ENCODE results near the gene LRRC61.

The LRRC61 gene

GRCh38 chr7:150357771-150358427 is 34.7 kb downstream of the LRRC61 start:
- peak; percentile 51 to 62 (median 53) for DNase-seq

GRCh38 chr7:150358433-150358832 is 35.3 kb downstream of the LRRC61 start:
- no peak for DNase-seq

GRCh38 chr7:150358988-150359621 is 36.0 kb downstream of the LRRC61 start:
- no peak for DNase-seq

GRCh38 chr7:150359622-150360362 is 36.6 kb downstream of the LRRC61 start:
- no peak for DNase-seq

- no peak for DNase-seq
Observed at GRCh38 chr7:150360363-150361058, 37.4 kb downstream of the LRRC61 start.

- DNase-seq, result no peak
Observed at GRCh38 chr7:150361402-150361801, 38.2 kb downstream of the LRRC61 start.

- DNase-seq, result no peak
Observed at GRCh38 chr7:150361807-150362621, 38.9 kb downstream of the LRRC61 start.

GRCh38 chr7:150363370-150363769 is 40.2 kb downstream of the LRRC61 start:
- no peak for DNase-seq

GRCh38 chr7:150363872-150364271 is 40.7 kb downstream of the LRRC61 start:
- peak; percentile 73 to 84 (median 82) for DNase-seq

- no peak for DNase-seq
Observed at GRCh38 chr7:150365194-150365593, 42.0 kb downstream of the LRRC61 start.

- DNase-seq, result peak; percentile 60 to 78 (median 60)
Observed at GRCh38 chr7:150365673-150366398, 42.7 kb downstream of the LRRC61 start.

- DNase-seq, result peak in 1 of 3 donors; percentile 74
Observed at GRCh38 chr7:150367677-150368095, 44.5 kb downstream of the LRRC61 start.

GRCh38 chr7:150368096-150368883 is 45.1 kb downstream of the LRRC61 start, which contains the start of gene REPIN1:
Gene REPIN1, plus strand, starts transcription at chr7:150368822. Its CDS starts 890 bp downstream, at chr7:150369712.
- DNase-seq, result peak; percentile 79 to 93 (median 85)

GRCh38 chr7:150368884-150369747 is 46.0 kb downstream of the LRRC61 start:
- peak; percentile 57 to 76 (median 66) for DNase-seq

GRCh38 chr7:150369748-150370501 is 46.8 kb downstream of the LRRC61 start:
- peak in 1 of 3 donors; percentile 35 for DNase-seq

- no peak for DNase-seq
Observed at GRCh38 chr7:150370612-150371071, 47.5 kb downstream of the LRRC61 start.

GRCh38 chr7:150371131-150371995 is 48.2 kb downstream of the LRRC61 start:
- DNase-seq, result no peak

GRCh38 chr7:150371996-150372270 is 48.8 kb downstream of the LRRC61 start:
- no peak for DNase-seq
